ENCODE results near the gene PLCH1.

DNA sequence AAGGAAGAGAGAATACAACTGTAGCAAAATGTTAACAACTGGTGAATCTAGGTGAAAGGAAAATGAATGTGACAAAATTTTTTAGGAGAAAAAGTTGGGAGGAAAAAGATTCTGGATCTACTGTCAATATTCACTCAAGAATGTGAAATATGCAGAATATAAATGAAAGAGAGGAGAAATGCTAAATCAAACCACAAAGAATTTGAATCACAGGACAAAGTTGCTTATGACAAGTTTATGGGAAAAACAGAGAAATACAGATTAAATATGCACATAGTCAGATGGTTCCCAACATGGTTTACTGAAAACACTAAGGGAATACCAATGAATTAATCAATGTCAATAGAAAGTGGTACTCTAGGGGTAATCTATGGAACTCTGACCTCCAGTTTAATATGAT, 33.6 kb upstream of the PLCH1 start:
- TF ChIP-seq, protein P1, sequence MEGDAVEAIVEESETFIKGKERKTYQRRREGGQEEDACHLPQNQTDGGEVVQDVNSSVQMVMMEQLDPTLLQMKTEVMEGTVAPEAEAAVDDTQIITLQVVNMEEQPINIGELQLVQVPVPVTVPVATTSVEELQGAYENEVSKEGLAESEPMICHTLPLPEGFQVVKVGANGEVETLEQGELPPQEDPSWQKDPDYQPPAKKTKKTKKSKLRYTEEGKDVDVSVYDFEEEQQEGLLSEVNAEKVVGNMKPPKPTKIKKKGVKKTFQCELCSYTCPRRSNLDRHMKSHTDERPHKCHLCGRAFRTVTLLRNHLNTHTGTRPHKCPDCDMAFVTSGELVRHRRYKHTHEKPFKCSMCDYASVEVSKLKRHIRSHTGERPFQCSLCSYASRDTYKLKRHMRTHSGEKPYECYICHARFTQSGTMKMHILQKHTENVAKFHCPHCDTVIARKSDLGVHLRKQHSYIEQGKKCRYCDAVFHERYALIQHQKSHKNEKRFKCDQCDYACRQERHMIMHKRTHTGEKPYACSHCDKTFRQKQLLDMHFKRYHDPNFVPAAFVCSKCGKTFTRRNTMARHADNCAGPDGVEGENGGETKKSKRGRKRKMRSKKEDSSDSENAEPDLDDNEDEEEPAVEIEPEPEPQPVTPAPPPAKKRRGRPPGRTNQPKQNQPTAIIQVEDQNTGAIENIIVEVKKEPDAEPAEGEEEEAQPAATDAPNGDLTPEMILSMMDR (IDR thresholded peaks at IDR 0.05): no peak
- TF ChIP-seq EZH2 (IDR thresholded peaks at IDR 0.05; ENCODE audit: borderline replicate concordance, insufficient read depth, low read depth, low read length, poor library complexity, severe bottlenecking): no peak

All from B cell (primary cell).